MG63 (cell line): Measurements from ENCODE around the gene PTPRN2. TPM values are rescaled to one million over a fixed set of nuclear protein-coding genes. Genes with fewer than 3 reads are reported as not detected.
"Not testable (repeated sequence)": the region's sequence is repeated elsewhere in the genome, so short reads cannot be mapped to it uniquely, and the experiment has no call there.

Experiments
- DNase-seq: peaks from one replicate; pipeline ENCODE4 v3.0.0-alpha.2; 2020
- H3K27me3 ChIP-seq: fragments of 250-450 bp; sonication (Bioruptor Pico); 2 replicates; pipeline ENCODE4 v1.5.1; 2020; ENCODE audit warnings: mild to moderate bottlenecking, moderate library complexity
- H3K36me3 ChIP-seq: fragments of 250-450 bp; sonication (Bioruptor Pico); 2 replicates; pipeline ENCODE4 v1.5.1; 2020; ENCODE audit warnings: mild to moderate bottlenecking, moderate library complexity
- H3K4me3 ChIP-seq: fragments of 250-450 bp; sonication (Bioruptor Pico); 2 replicates; pipeline ENCODE4 v1.5.1; 2020; ENCODE audit warnings: mild to moderate bottlenecking, moderate library complexity
- H3K9me3 ChIP-seq: fragments of 250-450 bp; sonication (Bioruptor Pico); 2 replicates; pipeline ENCODE4 v1.5.1; 2020; ENCODE audit warnings: mild to moderate bottlenecking, moderate library complexity
- total RNA-seq: library from RNA; depleted of rRNA; stranded (reverse); fragments of >200 nt; shearing (Covaris generic); gene quantifications from 2 replicates; pipeline ENCODE4 v1.2.3, GENCODE V29; 2014; ENCODE audit warnings: low replicate concordance

The PTPRN2 gene
- total RNA-seq, 1 experiment from 2014 or later = 0.16 TPM

DNA sequence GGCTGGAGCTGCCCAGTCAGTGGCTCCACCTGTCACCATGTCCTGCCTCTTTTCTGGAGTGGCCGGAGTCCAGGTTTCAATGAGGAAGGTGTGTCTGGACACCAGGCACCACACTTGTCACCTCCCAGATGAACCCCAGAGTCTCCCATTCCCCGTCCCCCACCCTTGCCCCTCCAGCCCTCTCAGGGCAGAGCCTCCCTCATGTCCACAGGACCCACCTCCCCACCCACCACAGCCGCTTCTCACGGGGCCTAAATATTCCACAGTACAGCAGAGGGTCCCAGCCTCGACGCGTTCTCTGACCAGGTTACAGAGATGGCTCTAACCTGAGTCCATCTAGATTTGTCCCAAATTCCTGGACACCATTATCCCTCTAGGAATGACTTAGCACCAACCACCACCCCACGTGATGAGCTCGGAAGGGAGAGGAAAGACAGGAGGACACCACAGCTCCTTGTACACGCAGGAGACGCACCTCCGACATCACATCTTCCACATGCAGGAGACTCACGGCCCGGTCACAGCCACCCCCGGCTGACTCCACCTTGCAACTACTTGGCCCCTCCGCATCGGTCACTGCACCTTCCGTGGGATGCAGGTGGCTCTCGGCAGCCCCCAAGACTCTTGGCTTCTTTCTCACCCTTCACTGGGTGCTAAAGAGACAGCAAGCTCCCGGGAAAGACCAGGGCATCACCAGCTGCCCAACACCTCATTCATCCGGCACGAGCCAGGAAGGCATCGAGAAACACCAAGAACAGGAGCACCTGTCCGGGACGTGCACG lies 690.7 kb downstream of the PTPRN2 start:
- Histone ChIP-seq H3K9me3 (no peaks in the 10 kb centered on the region), H3K4me3 (no peak overlapping the region), H3K36me3 (no peaks in the 10 kb centered on the region), H3K27me3 (no peaks in the 10 kb centered on the region)
- no peak for DNase-seq

DNA sequence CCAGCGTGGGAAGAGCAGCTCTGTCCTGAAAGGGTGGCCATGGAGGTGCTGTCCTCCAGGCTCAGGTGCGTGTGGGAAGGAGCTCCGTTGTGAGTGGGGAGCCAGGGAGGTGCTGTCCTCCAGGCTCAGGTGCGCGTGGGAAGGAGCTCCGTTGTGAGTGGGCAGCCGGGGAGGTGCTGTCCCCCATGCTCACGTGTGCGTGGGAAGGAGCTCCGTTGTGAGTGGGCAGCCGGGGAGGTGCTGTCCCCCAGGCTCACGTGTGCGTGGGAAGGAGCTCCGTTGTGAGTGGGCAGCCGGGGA lies 691.3 kb downstream of the PTPRN2 start:
- not testable (repeated sequence) for H3K27me3 ChIP-seq, H3K9me3 ChIP-seq, H3K36me3 ChIP-seq

DNA sequence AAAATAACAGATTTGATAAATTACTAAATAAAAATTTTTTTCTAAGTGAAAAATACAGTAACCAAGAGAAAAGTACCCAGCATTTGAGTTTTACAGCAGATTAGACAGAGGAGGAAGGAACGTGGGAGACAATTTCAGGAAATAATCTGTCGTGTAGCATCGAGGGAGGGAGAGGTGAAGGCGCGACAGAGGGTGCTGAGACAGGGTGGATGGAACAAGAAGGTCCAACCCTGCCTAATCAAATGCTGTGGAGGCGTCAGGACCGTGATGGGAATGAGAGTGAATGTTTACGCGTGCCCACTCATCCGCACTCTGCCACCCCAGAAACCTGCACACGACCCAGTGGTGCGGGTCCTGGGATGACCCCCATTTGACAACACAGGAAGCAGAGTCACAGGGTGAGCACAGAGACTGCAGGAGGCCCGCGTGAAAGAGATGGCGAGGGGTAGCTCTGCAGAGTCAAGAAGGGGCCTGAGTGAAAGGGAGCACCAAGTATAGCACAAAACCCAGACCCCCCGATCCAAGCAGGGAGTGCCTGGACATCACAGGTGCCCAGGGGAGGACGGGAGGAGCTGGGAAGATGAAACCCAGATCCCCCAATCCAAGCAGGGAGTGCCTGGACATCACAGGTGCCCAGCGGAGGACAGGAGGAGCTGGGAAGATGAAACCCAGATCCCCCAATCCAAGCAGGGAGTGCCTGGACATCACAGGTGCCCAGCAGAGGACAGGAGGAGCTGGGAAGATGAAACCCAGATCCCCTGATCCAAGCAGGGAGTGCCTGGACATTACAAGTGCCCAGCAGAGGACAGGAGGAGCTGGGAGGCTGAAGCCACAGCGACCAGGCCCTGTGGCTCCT lies 691.9 kb downstream of the PTPRN2 start:
- Histone ChIP-seq H3K27me3 (no peaks in the 10 kb centered on the region), H3K4me3 (no peak overlapping the region), H3K9me3 (no peaks in the 10 kb centered on the region), H3K36me3 (no peaks in the 10 kb centered on the region)
- no peak for DNase-seq

More for the DNA sequence above, 691.3 kb downstream of the PTPRN2 start:
- H3K4me3 ChIP-seq, DNase-seq: not testable (repeated sequence)

- H3K9me3 ChIP-seq, H3K27me3 ChIP-seq, H3K36me3 ChIP-seq, H3K4me3 ChIP-seq, DNase-seq: not testable (repeated sequence)
Measured at GRCh38 chr7:157895098-157895497, 692.5 kb downstream of the PTPRN2 start.

GRCh38 chr7:157893535-157894044 lies 694.0 kb downstream of the PTPRN2 start:
- no peaks in the 10 kb centered on the region for H3K36me3 ChIP-seq
- no peaks in the 10 kb centered on the region for H3K27me3 ChIP-seq
- no peaks in the 10 kb centered on the region for H3K9me3 ChIP-seq
- DNase-seq = no peak
- no peak overlapping the region for H3K4me3 ChIP-seq

GRCh38 chr7:157892751-157893523 lies 694.7 kb downstream of the PTPRN2 start:
- no peak overlapping the region for H3K4me3 ChIP-seq
- no peaks in the 10 kb centered on the region for H3K9me3 ChIP-seq
- DNase-seq = no peak
- no peaks in the 10 kb centered on the region for H3K36me3 ChIP-seq
- H3K27me3 ChIP-seq = no peaks in the 10 kb centered on the region

GRCh38 chr7:157890921-157891401 lies 696.7 kb downstream of the PTPRN2 start:
- no peak overlapping the region for H3K4me3 ChIP-seq
- DNase-seq = no peak
- H3K9me3 ChIP-seq = no peaks in the 10 kb centered on the region
- H3K27me3 ChIP-seq = no peaks in the 10 kb centered on the region
- H3K36me3 ChIP-seq = no peaks in the 10 kb centered on the region

GRCh38 chr7:157889480-157889879 lies 698.1 kb downstream of the PTPRN2 start:
- Histone ChIP-seq H3K4me3 (no peak overlapping the region), H3K27me3 (no peaks in the 10 kb centered on the region), H3K9me3 (no peaks in the 10 kb centered on the region), H3K36me3 (no peaks in the 10 kb centered on the region)
- DNase-seq = no peak

DNA sequence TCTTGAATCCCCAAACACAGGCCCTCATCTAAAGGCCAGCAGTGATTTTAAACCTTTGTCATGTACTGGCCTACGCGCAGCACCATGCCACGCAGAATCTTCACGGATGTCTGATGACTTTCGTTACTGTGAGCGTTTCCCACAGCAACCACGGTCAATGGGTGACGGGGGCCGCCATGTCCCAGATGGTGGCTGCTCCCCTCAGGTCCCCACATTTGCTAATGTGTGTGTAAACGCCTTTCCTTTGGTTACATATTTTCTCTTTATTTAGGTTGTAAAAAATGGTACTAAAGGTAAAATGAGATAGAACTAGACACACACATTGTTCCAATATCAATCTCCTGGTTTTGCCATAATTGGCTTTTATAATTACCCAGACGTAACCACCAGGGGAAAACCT lies 699.0 kb downstream of the PTPRN2 start:
- no peak for DNase-seq
- Histone ChIP-seq H3K36me3 (no peaks in the 10 kb centered on the region), H3K27me3 (no peaks in the 10 kb centered on the region), H3K9me3 (no peaks in the 10 kb centered on the region), H3K4me3 (no peak overlapping the region)

- DNase-seq = no peak
- no peaks in the 10 kb centered on the region for H3K9me3 ChIP-seq
- H3K27me3 ChIP-seq = no peaks in the 10 kb centered on the region
- H3K4me3 ChIP-seq = no peak overlapping the region
- no peaks in the 10 kb centered on the region for H3K36me3 ChIP-seq
Measured at GRCh38 chr7:157887400-157887799, 700.2 kb downstream of the PTPRN2 start.

- no peak overlapping the region for H3K4me3 ChIP-seq
- no peaks in the 10 kb centered on the region for H3K9me3 ChIP-seq
- H3K36me3 ChIP-seq = no peaks in the 10 kb centered on the region
- no peaks in the 10 kb centered on the region for H3K27me3 ChIP-seq
- DNase-seq = no peak
Measured at GRCh38 chr7:157886711-157887110, 700.9 kb downstream of the PTPRN2 start.

- Histone ChIP-seq H3K9me3 (no peaks in the 10 kb centered on the region), H3K36me3 (no peaks in the 10 kb centered on the region), H3K27me3 (no peaks in the 10 kb centered on the region), H3K4me3 (no peak overlapping the region)
- no peak for DNase-seq
Measured at GRCh38 chr7:157886266-157886665, 701.4 kb downstream of the PTPRN2 start.

DNA sequence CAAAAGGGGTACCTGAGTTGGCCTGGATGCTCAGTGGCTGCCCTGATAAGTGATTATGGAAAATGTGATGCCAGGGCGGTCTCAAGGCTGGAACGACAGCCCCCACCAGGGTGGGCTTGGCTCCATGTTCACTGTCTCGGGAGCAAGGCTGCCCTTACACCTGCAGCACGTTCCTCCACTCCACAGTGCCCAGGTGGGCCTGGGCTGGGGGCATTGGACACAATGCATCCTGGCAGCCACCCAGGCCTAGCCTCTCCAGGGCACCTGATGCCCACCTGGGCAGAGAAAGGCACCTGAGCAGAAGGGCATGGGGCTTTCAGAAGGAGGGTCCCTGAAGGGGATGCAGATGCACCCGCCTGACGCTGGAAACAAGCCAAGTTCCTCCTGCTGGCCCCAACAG lies 702.5 kb downstream of the PTPRN2 start:
- Histone ChIP-seq H3K9me3 (no peaks in the 10 kb centered on the region), H3K36me3 (no peaks in the 10 kb centered on the region), H3K4me3 (no peak overlapping the region), H3K27me3 (no peaks in the 10 kb centered on the region)
- DNase-seq = no peak

GRCh38 chr7:157884461-157885062 lies 703.1 kb downstream of the PTPRN2 start:
- no peak overlapping the region for H3K4me3 ChIP-seq
- no peak for DNase-seq
- no peaks in the 10 kb centered on the region for H3K9me3 ChIP-seq
- H3K36me3 ChIP-seq = no peaks in the 10 kb centered on the region
- no peaks in the 10 kb centered on the region for H3K27me3 ChIP-seq

DNA sequence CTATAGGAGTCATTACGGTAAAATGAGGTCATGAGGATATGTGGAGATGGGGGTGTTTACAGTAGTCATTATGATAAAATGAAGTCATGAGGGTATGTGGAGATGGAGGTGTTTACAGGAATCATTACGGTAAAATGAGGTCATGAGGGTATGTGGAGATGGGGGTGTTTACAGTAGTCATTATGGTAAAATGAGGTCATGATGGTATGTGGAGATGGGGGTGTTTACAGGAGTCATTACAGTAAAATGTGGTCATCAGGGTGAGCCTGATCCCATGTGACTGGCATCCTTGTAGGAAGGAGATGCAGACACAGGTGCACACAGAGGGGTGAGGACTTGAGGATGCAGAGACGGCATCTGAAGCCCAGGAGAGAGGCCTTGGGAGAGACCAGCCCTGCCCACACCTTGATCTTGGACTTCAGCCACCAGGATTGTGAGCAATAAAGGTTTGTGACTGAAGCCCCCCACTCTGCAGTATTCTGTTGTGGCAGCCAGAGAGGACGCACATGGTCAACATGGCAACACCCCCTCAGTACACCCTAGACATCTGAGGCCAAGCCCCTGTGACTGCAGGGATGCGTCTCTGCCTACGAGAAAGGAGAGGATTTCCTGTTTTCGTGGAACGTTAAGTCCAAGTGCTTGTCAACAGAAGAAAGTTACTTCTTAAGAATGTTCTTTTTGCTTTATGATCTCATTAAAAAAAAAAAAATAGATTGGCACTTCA lies 706.4 kb downstream of the PTPRN2 start:
- no peaks in the 10 kb centered on the region for H3K27me3 ChIP-seq
- no peak for DNase-seq
- no peaks in the 10 kb centered on the region for H3K9me3 ChIP-seq
- no peaks in the 10 kb centered on the region for H3K36me3 ChIP-seq
- no peak overlapping the region for H3K4me3 ChIP-seq

GRCh38 chr7:157879391-157879790 lies 708.2 kb downstream of the PTPRN2 start:
- H3K4me3 ChIP-seq = no peak overlapping the region
- no peaks in the 10 kb centered on the region for H3K27me3 ChIP-seq
- no peak for DNase-seq
- no peaks in the 10 kb centered on the region for H3K9me3 ChIP-seq
- H3K36me3 ChIP-seq = no peaks in the 10 kb centered on the region
